SK-N-DZ (cell line): ENCODE data around the gene LIPA.
"Not testable (repeated sequence)": the region's sequence is repeated elsewhere in the genome, so short reads cannot be mapped to it uniquely, and the experiment has no call there.

Experiments
- DNase-seq: peaks from one replicate; pipeline ENCODE4 v3.0.0-alpha.2; 2015; ENCODE audit warnings: low spot score

The LIPA gene

DNA sequence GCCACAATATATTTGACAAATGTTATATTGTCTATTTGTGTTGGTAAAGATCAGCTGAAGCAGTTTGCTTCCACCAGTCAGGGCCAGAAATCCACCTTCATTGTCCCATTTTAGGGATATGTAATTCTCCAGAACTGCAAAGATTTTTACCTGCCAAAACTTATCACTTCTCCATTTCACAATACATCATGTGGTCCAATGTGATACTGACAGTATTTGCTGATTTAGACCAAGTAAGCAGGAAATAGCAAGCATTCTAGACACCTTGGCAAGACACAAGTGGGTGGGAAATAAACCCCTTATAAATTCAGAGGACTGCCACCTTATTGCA is 18.5 kb upstream of the LIPA start:
- no peak for DNase-seq

DNA sequence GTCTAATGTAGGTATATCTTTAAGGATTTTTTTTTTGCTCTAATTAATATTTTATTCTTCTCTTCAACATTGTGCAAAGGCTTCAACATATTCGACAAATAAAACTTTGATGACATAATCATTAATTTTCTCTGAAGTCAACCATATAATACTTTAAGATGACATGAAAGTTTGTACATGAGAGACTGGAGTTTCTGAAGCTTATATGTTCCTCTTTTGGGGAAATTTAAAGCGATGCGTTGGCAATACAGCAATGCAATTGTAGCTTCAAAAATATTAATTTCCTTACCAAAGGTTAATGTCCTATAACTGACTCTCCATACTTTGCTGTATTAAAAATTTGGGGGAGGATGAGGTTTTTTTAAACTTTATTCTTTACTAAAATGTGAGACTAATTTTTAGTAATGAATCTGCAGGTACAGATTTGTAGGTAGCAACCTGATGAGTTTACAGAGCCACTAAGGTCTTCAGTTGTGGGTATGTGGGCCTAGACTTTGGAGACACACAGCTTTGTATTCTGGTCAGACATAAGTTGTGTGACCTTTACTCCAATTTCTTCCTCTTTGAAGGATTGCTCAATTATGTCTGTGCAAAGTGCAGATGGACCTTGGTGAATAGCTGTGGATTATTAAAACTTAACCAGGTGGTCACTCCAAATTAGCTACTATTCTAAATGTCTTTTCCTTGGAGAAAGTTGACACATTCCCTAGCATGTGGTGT is 18.0 kb upstream of the LIPA start:
- DNase-seq = no peak

DNA sequence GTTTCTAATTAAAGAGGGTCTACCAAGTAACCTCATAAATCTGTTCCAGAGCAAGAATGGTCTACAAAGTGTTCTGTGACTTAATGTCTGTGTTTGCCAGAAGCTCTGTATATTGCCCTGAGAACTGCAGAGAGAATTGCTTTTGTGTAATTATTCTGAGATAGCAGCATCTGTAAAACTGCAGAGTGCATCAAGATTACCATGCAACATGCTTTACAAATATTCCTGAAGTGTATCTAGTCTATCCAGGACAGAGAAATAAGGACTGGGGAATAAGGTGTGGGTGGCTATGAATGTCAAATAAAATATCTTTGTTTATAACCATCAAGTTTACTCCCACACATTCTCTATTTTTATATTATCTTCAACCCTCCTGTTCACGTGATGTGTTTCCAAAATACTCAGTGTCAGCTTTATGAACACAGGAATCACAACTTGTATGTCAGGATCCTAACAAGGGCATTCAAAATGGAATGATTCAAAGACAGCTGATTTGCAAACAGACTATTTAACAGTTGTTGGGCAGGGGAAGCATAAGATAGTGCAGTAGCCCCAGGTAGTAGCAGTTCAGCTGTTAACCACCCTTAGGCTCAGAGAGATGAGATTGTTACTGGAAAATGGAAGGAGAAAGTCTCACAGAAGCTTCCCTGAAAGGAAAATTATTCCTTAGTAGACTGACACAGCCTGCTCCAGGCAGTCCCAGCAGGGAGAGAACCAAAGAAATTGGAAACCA is 15.3 kb upstream of the LIPA start:
- no peak for DNase-seq

DNA sequence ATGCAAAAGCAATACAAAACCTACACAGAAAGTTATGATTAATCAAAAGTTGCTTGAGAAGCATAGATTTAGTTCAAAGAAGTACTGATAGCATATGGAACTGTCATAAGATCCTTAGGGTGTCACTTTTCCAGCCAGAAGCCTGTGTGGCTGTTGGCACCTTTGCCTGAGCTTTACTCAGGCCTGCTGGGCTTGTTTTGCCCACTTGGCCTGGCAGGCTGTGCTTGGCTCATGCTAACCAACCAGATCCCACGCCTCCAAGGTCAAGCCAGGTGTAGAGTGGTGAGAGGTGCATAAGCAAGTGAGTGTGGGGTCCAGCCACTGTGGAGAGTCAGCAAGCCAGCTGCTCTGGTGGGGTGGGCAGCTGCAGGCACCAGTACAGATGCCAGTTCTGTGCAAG is 12.0 kb upstream of the LIPA start:
- DNase-seq = no peak

DNA sequence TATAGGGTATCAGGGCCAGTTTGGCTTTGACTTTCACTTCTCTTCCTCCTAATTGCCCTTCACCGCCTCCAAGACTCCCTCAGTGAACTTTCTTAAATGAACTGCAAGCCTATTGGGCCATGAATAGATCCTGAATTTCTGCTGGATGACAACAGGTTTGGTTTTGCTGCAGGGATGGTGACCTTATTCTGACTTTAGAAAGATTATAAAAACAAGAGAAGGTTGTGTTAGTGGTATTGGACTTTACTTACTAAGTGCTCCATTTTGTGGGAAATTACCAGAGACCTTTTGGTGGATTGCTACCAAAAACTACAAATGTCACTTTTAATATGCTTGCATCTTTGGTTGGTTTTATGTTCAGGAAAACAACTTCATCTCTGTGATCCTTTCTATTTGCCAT is 11.5 kb upstream of the LIPA start:
- no peak for DNase-seq

DNA sequence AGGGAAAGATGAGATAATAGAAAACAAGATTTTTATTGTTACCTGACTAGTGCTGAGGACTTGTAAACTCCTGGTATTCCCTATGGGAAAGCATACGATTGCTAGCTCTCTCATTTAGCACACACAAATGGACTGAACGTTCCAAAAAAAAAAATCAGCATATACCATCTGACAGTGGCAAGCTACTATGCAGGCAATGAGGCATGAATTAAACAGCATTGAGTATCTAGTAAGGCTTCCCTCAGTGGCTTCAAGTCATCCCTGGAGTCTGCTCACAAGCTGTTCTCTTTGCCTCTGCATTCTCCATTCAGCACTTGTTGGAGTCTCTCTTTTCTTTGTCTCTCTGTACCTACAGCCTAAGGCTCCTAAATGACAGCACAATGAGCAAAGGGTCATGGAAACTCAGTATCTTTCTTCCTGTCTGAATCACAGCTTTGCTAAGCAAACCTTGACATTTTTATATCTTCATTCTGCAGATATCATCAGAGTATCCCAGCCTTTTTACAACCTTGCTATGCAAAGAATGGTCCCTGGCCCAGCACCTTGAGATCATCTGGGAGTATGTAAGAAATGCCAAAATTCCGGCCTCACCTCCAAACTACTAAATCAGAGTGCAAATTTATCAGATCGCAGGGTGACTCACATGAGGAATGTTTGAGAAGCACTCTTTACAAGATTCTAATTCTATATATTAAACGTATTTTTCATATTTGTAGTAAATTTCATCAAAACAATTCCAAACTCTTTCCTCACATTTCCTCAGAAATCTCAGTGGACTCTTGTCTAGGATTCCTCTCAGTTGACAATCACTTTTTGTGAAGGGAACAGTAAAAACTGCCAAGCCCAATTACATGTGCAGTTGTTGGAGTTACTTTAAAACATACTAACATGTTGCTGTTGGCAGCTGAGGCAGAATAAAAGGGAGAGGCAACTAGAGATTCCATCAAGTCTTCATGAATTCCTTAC is 10.8 kb upstream of the LIPA start:
- DNase-seq = no peak

DNA sequence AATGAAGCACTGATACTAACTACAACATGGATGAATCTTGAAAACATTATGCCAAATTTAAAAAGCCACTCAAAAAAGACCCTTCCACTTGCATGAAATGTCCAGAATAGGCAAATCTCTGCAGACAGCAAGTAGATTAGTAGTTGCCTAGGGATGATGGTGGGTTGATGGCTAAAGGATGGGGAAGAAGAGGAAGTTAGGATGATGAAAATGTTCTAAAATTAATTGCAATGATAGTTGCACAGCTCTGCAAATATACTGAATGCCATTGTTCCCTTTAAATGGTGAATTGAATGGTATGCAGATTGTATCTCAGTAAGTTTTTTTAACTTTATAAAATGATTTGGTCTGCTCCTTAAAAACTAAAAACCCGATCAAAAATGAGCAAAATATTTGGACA is 7.3 kb upstream of the LIPA start:
- no peak for DNase-seq

DNA sequence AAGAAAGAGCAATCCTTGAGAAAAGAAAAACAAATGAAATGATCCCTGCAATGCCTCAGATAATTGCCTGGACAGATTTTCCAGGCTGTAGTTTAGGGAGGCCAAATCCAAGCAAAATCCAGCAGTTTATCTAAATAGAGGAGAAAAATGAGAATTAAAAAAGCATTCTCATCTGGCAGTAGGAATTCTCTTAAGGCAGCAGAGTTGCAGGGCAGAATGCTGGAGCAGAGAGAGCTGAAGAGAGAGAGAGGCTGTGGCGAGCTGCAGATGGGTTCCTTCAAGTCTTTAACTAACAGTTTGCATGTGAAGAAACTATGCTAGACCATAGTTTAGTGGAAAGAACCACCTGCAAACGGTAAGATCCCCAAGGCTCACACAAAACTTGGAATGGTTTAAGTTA is 6.0 kb upstream of the LIPA start:
- no peak for DNase-seq

DNA sequence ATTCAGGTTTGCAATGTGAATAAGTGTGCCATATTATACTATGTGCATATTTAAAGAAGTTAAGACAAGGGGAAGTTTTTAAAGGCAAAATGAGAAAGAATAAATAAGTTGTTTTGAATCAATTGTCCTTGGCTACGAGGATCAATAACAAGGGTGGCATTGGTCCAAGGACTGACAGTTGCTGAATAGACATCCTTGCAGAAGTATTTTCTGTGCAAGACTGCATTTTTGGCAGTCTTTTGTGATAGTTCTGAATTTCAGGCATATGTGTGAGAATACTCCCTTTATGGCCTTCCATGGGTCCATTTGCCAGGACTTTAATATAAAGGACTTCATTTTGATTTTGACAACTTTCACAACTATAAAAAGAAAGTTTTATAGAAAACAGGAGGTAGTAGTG is 5.4 kb upstream of the LIPA start:
- DNase-seq = no peak

DNA sequence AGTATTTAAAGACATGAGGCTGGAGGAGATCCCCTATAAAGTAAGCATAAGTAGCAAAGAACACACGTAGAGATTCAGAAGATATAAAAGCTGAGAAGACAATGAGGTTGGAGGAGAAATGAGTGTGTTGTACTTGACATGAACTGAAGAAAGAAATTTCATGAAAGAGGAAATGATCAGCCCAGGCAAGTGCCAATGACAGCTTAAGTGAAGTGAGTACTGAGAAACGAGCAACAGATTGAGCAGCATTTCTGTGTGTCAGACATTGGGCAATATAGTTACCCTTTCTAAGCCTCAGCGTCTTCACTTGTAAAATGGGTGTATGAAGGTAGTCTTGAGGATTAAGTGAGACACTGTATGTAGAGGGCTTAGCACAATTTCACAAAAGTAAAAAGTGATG is 4.8 kb upstream of the LIPA start:
- DNase-seq = no peak

DNA sequence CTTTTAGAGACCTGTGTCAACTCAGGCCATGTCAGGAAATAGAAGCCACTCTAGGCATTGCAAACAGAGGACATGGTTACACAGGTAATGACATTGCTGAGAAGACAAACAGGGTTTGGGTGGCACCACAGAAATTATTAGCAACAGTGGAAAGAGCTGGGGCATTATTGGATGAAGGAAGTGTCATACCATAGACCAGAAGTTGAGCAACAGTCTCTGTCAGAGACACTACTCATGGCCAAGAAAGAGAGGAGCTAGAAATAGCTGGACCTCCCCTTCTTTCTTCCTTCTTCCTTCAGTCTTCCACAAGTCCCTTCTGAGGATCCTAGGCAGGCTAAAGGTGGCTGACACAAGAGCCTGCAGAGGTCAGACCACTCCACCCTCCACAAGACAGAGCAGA is 4.2 kb upstream of the LIPA start:
- no peak for DNase-seq

DNA sequence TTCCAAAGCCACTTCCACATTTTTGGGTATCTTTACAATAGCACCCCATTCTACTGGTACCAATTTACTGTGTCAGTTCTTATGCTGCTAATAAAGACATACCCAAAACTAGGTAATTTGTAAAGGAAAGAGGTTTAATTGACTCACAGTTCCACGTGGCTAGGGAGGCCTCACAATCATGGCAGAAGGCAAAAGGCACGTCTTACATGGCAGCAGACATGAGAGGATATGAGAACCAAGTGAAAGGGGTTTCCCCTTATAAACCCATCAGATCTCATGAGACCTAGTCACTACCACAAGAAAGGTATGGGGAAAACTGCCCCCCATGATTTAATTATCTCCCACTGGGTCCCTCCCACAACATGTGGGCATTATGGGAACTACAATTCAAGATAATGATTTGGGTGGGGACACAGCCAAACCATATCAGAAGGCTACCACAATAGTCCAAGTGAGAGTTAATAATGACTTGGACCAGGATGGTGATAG is 3.6 kb upstream of the LIPA start:
- not testable (repeated sequence) for DNase-seq

DNA sequence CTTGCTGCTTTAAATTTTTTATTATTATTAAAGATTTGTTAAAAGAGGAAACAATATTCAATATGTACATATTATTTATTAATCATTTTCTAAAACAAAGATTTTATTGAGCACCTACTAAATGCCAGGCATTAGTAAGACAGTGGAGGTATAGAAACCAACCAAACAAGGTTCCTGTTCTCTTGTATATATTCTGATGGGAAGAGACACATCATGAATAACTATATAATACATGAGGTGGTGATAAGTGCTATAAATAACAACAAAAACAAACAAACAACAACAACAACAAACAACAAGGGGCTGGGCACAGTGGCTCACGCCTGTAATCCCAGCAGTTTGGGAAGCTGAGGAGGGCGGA is 630 bp upstream of the LIPA start:
- DNase-seq = no peak

DNA sequence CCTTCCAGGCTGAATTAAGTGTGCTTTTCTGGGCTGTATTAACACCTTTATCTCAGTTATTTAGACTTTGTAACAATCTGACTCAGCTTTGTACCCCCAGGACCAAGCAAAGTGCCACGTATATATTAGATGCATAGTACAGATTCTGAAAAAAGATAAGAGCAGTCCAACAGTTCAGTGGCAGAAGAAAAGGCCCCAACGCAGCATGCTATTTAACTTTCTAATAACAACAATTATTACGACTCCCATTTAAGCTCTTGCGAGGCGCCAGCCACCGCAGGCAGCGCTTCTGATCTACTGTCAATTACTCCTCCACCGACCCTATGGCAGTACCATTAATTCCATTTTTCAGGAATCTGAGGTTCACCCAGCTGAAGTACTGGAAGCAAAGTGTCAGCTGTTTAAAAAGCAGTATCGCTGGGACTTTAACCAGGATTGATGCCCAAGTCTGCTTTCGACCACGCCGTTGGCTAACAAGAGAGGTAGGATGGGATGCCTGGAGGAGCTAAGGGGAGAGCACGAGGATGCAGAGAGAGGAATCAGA is 638 bp downstream of the LIPA start:
- peak; percentile 50 for DNase-seq

DNA sequence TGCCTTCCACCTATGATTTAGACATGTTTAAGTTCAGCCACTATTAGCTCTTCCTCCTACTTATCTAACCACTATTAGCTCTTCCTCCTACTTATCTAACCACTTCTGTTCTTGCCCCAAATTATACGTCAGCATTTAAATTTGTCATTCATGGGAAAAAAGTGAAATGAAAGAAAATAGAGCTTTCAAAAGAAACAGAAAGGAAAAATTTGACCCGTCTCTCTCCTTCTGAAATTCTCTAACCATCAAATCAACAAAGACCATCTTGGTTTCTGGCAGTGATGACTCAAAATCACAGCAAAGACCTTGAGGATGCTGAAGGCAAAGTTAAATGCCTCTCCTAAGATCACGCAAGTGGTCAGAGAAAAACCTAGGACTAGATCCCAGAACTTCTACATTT is 2.6 kb downstream of the LIPA start:
- no peak for DNase-seq

DNA sequence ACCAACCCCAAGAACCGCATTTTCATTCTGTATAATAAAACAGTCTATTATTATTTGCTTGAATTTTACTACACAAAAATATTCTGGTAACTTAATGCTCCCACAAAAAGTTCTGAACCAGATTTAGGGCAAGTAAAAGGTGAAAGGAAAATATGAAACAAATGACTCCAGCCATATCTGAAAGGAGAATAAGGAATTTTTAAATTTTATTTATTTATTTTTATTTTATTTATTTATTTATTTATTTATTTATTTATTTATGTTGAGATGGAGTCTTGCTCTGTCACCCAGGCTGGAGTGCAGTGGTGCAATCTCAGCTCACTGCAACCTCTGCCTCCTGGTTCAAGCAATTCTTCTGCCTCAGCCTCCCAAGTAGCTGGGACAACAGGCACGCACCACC is 4.0 kb downstream of the LIPA start:
- not testable (repeated sequence) for DNase-seq

DNA sequence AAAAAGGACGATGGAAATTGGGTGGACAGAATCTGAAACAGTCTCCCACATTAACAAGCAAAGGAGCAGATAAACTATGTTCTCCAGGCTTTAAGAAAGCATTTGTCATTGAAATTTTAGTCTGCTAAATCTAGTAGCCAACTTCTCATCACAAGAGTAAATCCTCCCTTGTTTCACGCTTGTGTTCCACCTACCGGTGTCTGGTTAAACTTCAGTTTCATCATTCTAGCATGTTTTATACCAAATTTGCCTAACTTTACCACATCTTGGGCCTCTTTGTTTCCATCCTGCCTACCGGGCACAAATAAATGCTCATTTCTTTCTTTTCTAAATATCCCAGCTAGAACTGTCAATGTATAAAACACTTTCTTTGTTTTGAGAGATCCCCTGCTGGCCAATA is 5.8 kb downstream of the LIPA start:
- no peak for DNase-seq

DNA sequence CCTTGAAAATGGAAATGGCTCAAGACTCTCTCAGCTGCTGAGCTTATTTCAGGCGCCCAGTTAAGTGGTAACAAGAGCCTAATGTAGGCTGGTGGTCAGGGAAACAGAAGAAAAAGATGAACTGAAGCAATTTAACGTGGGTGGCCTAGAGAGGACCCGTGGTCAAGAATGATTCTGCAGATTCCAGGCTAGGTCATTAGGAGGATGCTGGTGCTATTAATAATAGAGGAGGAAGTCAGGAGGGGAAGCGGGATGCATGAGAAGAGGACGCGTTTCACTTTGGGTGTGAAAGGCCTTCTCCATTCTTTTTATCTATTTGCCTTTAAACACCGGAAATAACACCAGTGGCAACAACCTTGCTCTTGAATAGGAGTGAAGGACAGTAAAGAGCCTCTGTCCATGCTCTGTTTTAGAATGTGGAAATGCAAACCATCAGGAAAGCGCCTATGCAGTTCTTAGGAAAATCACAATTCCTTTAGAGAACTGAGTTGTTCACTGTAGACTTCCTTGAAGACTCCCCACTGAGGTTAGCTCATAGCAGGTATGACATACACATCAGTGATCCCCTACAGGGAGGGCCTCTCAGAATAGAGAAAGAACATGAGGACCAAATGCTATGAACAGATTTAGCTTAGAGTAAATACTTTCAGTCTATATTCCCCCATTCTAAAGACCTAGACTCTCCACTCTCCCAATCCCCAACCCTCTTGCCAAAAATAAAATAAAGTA is 8.6 kb downstream of the LIPA start:
- DNase-seq = no peak

DNA sequence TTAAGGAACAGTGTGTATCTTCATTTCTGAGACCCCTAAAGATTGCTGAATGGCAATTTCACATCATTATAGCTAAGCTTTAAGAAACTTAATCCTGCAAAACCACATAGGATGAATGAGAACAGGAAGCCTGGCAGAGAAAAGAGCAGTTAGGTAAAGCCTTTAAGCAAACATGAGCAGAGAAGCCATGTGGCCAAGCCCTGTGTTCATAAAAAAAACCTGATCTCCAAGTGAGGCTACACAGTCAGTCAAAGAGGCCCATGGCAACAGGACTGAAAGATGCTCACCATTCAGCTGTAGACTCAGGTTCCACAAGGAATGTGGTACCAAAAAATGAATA is 9.3 kb downstream of the LIPA start:
- no peak for DNase-seq

DNA sequence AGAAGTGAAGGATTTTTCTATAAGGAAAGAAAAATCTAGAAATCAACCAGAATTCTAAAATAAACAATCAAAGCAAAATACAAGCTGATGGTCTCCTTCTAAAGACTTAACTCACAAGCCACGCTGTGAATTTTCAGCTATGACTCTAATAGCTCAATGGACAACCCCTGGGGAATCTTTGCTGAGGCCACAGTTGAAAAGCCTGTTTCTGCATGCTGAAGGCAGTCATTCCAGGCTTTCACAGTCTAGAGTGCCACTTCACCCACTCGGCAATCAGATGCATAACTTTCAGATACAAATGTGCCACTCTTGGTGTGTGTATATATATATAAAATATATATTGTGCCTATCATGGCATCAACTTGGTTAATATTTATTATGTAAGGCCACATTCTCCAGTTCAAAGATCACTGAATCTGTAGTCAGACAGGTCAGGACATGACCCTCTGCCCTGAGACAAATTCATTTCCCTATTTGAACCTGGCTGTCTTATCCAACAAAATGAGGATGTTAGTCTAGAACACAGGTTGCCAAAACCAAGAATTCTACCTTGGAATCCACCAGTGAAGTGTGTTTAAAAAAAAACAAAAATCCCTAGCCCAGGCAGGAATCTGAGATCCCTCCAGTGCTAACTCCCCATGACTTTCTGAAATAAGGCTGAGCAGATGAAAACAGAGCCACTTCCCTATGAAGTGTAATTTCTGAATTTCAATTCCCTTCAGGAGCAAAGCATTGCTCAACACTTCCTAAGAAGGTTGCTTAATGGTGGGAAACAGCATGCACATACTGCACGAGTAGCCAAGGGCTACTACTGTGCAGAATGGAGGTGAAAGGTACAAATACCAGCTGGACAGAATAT is 9.9 kb downstream of the LIPA start:
- DNase-seq = no peak

DNA sequence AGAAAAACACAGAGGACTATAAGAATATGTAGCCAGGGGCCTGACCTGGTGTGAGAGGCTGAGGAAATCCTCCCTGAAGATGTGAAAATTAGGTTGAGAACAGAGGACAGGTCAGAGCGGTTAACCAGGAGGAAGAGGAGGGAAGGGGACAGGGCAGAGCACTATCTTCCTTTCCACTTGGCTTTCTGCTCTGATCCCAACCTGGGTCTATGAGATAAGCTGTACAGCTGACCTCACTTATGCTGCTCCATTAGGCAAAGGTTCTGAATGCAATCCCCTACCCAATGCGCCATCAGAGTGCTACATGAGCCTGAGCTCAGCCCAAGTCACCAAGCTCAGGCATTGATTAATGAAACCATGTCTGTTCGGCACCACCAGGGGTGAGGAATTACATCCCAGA is 10.5 kb downstream of the LIPA start:
- DNase-seq = no peak
